Bone marrow (tissue), 2 donors: ENCODE measurements around the gene AFF3.

Experiments
- DNase-seq, 2 donors: peaks; one replicate each; lab custom pipeline; 2025; lab: John Stamatoyannopoulos, UW

AFF3 gene

DNA sequence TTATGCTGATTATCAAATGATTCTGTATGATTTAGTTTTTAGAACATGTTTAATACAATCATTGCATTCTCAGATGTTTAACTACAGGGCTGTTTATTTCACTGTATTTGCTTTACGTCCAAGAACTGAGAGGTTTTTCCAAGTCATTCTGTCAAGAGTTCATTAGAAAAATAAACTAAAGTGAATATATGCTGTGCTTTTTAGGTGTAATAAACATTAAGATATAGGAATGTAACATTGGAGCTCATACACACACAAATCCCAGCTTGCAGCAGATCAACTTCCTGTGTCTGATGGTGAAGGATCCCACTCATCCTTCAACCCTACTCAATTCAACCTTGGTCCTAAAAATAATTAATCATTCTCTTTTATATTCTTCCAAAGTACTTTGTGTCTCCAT, 285.0 kb downstream of the AFF3 start:
- DNase-seq, result no peak

- no peak for DNase-seq
Observed at GRCh38 chr2:99856119-99856518, 286.3 kb downstream of the AFF3 start.

GRCh38 chr2:99854236-99854852, 288.0 kb downstream of the AFF3 start:
- DNase-seq, result no peak

- no peak for DNase-seq
Observed at GRCh38 chr2:99852956-99853355, 289.4 kb downstream of the AFF3 start.

DNA sequence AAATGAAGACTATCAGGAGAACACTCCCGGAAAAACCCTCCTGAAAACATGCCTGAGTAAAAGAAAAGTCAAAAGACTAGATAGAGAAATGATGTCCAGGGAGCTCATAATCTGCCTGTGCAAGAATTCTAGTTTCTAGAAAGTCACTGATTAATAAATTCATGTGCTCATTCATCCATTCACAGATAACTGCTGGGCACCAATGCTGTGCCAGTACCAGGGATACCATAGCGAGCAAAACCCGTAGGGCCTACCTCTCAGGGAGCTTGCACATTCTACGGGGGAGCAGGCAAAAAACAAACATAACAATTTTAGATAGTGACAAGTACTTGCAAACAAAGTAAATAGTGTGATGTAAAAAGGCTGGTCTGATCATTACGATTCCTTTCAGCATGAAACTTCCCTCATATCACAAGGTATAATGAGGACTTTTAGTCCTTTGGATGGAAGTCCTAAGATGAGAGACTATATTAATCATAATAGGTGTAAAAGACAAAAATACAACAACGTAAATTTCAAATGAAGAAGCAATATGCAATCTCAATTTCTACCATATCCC, 289.9 kb downstream of the AFF3 start:
- DNase-seq, result no peak

- no peak for DNase-seq
Observed at GRCh38 chr2:99851811-99852210, 290.6 kb downstream of the AFF3 start.

DNA sequence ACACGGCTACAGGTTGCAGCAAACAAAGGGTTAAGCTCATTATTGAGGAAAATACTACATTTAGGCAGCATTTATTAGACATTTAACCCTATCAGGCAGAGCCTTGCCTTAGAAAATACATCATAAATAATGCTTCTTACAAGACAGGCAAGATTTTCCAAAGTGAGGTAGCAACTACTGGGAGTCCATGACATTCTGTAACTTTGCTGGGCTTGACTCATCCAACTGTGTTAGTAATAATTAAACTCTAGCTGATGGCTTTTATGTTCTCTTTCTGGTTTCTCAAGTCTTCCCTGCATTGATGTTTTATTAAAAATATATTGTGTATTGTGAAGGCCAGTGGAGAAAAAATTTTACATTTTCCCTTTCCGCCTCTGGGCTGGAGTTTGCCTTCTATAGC, 291.3 kb downstream of the AFF3 start:
- DNase-seq, result no peak

- no peak for DNase-seq
Observed at GRCh38 chr2:99850084-99850710, 292.2 kb downstream of the AFF3 start.

DNA sequence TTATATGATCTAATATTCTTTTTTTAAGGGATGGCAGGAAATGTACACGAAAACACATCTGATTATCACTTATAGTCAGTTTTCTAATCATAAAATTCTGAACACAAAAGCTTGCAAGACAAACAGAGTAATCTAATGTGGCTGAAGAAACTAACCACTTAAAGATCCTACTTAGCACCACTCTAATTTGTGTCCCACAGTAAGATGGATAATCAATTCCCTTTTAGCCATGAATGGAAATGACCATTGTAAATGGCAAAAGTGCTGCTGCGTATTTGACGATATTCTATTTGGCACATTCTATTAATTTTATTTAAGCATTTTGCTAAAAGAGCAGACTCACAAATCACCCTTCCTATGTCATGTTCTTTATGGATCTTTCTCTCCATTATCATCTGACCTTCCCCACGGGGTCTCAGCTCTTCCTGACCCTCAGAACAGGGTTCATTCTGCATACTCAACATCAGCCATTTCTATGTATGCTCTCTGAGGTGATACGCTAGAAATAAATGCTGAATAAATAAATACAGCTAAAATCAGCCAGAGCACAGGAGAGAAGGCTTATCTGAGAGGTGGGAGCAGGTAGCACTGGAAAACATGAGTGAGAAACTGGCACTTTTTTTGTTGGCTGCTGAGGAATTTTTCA, 295.8 kb downstream of the AFF3 start:
- no peak for DNase-seq

DNA sequence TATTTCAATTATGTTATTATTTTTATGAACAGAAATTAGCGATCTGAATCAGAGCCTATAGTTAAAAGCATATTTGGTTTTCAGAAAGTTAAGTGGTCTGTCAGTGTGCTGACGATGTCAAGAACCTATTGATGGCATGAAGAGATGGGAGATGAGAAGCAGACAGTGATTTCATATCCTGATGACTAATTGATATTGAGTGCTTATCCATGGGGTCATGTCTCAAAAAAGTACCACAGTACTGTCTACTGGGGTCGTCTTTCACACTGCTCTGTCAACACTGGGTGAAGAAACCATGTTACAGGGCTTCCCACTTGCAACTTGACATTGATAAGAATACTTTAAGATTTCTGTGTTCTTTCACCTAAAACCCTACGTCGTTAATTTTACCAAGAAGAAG, 297.1 kb downstream of the AFF3 start:
- DNase-seq, result no peak

DNA sequence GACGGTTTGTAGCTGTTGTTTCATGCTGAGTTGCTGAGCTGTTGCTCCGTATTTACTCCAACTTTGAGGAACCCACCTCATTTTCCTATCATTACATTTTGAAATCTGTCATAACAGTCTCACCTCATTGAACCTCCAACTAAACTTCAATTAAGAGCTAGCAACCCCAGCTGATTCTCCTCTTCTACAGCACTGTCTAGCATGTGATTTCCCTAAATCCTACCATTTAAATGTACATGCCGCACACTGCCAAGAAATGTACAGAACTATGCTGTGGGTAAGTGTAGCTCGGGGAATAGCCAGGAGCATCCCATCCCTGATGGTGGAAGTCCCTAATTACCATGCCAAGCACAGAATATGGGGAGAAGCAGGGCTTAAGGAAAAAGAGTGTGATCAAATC, 299.9 kb downstream of the AFF3 start:
- no peak for DNase-seq

- no peak for DNase-seq
Observed at GRCh38 chr2:99841749-99842148, 300.6 kb downstream of the AFF3 start.

- DNase-seq, result no peak
Observed at GRCh38 chr2:99840831-99841230, 301.6 kb downstream of the AFF3 start.

DNA sequence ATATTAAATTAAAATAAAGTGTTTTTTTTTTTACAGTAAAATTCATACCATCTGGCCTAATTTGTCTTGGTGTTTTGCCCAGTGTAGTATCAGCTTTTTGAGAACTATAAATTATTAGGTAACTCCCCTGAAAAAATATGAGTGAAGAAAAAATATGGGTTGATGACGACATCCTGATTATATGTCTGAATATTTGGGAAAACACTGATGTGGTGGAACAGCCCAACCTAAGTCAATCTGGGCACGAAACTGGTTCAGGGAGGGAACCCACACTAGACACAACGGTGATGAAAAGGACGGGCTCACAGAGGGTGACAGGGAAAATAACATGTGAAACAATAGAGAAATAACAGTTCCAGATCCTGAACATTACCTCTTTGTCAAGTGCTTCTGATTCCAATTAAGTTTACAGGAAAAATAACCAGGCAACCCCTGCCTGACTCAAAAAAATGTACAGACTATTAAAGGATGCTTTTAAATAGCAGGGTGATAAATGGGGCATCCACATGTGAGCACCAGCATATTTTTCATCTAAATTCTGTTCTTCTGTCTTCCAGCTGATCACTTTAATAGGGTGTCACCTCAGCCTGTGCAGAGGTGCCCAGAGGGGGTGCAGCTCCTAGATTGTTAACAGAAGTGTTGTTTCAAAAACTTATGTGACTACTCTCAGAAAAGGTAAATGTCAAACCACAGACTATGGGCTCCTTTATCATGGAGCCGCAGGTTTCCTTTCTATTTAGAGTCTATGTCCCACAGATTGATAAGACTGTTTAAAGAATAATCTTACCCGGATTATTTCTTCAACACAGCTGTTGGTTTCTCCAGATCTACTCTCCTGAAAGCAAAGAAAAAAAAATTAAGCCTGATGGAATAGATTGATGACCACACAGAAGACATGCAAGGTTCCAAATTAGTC, 305.4 kb downstream of the AFF3 start:
- no peak for DNase-seq

- DNase-seq, result no peak
Observed at GRCh38 chr2:99834426-99834825, 308.0 kb downstream of the AFF3 start.

- no peak for DNase-seq
Observed at GRCh38 chr2:99833586-99834201, 308.7 kb downstream of the AFF3 start.

GRCh38 chr2:99832926-99833325, 309.5 kb downstream of the AFF3 start:
- DNase-seq, result no peak

DNA sequence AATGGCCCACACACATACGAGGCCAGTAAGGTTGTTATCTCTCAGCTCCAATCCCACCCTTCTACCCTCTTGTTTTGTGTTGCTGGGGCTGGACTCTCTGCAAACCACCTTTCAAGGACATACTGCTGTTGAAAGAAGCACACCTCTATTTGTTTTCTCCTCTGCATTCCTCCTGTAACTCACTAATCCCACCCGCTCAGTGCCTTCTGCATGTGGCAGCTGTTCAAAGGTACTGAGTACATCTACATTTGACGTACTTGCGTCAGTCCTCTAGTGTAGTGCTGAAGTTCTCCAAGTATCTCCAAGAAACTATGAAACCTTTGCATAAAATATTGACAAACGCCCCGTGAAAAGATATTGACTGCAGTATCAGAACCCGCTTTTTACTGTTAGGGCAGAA, 310.6 kb downstream of the AFF3 start:
- no peak for DNase-seq

GRCh38 chr2:99827296-99827999, 314.9 kb downstream of the AFF3 start:
- DNase-seq, result peak in 1 of 2 donors; percentile 3

DNA sequence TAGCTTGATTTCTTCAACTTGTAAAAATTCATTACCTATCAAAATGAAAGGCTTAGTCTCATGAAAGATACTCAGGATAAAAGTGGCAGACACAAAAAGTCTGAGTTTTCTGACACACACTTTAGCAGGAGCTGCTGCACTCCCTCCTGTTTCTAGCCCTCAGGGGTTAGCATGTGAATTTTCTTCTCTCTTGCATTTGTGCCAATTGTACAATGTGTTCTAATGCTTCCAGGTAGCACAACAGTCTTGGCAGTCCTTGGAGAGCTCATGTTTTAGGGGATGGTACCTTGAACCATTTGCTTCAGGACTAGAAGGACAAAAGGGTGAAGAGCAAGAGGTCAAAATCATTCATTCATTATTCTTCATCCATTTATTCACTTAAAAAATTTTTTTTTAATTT, 316.8 kb downstream of the AFF3 start:
- no peak for DNase-seq

DNA sequence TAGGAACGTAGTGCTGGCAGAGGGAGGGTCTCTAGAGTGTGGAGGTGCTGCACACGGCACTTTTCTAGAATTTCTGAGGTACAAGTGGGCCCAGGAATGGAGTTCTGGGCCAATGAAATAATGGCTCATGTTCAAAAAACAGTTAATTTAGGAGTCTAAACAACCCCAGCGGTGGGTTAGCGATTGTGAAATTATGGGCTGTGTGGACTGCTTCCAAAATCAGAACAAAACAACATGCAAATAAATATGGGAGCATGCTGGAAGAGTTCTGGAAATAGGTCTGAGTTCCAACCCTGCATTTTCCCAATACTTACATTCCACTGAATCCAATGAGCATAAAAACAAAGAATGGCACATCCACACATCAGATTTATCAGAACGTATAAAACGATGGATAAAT, 317.6 kb downstream of the AFF3 start:
- no peak for DNase-seq
